Endothelial cell (in vitro differentiated cells): ENCODE data around the gene BAIAP2. TPM values are rescaled to one million over a fixed set of nuclear protein-coding genes. Genes with fewer than 3 reads are reported as not detected.

Experiments used
- DNase-seq: peaks from one replicate; pipeline ENCODE4 v3.0.0; 2021; ENCODE audit warnings: low spot score
- H3K27ac Mint-ChIP-seq: one replicate; pipeline ENCODE4 v1.8.0; 2021; ENCODE audit warnings: mixed read lengths, inconsistent platforms; ENCODE audit not compliant: unreplicated experiment
- H3K27me3 Mint-ChIP-seq: one replicate; pipeline ENCODE4 v1.8.0; 2021; ENCODE audit warnings: mild to moderate bottlenecking, moderate library complexity, mixed read lengths, inconsistent platforms; ENCODE audit not compliant: unreplicated experiment
- H3K36me3 Mint-ChIP-seq: one replicate; pipeline ENCODE4 v1.8.0; 2021; ENCODE audit warnings: mild to moderate bottlenecking, low read depth, mixed read lengths, inconsistent platforms; ENCODE audit not compliant: unreplicated experiment
- H3K4me1 Mint-ChIP-seq: one replicate; pipeline ENCODE4 v1.8.0; 2021; ENCODE audit warnings: mild to moderate bottlenecking, mixed read lengths, inconsistent platforms; ENCODE audit not compliant: unreplicated experiment
- H3K4me3 Mint-ChIP-seq: one replicate; pipeline ENCODE4 v1.8.0; 2021; ENCODE audit warnings: mild to moderate bottlenecking, mixed read lengths, inconsistent platforms; ENCODE audit not compliant: unreplicated experiment
- H3K9me3 Mint-ChIP-seq: one replicate; pipeline ENCODE4 v1.8.0; 2021; ENCODE audit warnings: mixed read lengths, inconsistent platforms; ENCODE audit not compliant: unreplicated experiment
- CTCF ChIP-seq: fragments of 200-600 bp; sonication (generic); IDR thresholded peaks from one replicate; pipeline ENCODE4 v1.5.0; 2021; ENCODE audit warnings: antibody characterized with exemption; ENCODE audit not compliant: unreplicated experiment
- total RNA-seq: library from RNA; stranded (reverse); fragmentation: NEBNext Ultra II Directional; extraction: Animal tissue kit (Norgen Biotek cat#: 25700); gene quantifications from one replicate; pipeline ENCODE4 v1.2.1, GENCODE V29; 2021; ENCODE audit not compliant: unreplicated experiment

Gene BAIAP2
- total RNA-seq, 1 donor from 2014 or later, result 67.8 TPM

- Mint-ChIP-seq H3K4me3 (no peak overlapping the region), H3K27ac (no peak overlapping the region), H3K9me3 (no peaks in the 10 kb centered on the region), H3K4me1 (peaks cover 6% of the 10 kb centered on the region), H3K27me3 (peaks cover 20% of the 10 kb centered on the region), H3K36me3 (peaks cover 9% of the 10 kb centered on the region)
- TF ChIP-seq CTCF, result no peak
- no peak for DNase-seq
These were observed 33.0 kb upstream of the BAIAP2 start for GRCh38 chr17:81002013-81002384.

- DNase-seq, result no peak
- Mint-ChIP-seq H3K4me1 (peaks cover 6% of the 10 kb centered on the region), H3K9me3 (no peaks in the 10 kb centered on the region), H3K27ac (no peak overlapping the region), H3K4me3 (no peak overlapping the region), H3K36me3 (peaks cover 9% of the 10 kb centered on the region), H3K27me3 (peaks cover 20% of the 10 kb centered on the region)
- TF ChIP-seq CTCF, result no peak
These were observed 32.3 kb upstream of the BAIAP2 start for GRCh38 chr17:81002409-81003361.

- H3K27ac Mint-ChIP-seq, result no peak overlapping the region
- DNase-seq, result no peak
- peaks cover 5% of the 10 kb centered on the region for H3K36me3 Mint-ChIP-seq
- no peaks in the 10 kb centered on the region for H3K9me3 Mint-ChIP-seq
- H3K4me1 Mint-ChIP-seq, result peaks cover 6% of the 10 kb centered on the region
- H3K27me3 Mint-ChIP-seq, result peaks cover 20% of the 10 kb centered on the region
- no peak overlapping the region for H3K4me3 Mint-ChIP-seq
- no peak for TF ChIP-seq CTCF
These were observed 31.1 kb upstream of the BAIAP2 start for GRCh38 chr17:81003711-81004475.

GRCh38 chr17:81006891-81007290 is 28.1 kb upstream of the BAIAP2 start:
- Mint-ChIP-seq H3K9me3 (peaks cover 9% of the 10 kb centered on the region), H3K27me3 (peaks cover 22% of the 10 kb centered on the region)

More at GRCh38 chr17:81006891-81007290, 28.1 kb upstream of the BAIAP2 start:
- peaks cover 14% of the 10 kb centered on the region for H3K36me3 Mint-ChIP-seq
- no peak for DNase-seq
- peak overlapping the region; percentile 50 for H3K4me3 Mint-ChIP-seq
- H3K27ac Mint-ChIP-seq, result peak overlapping the region; percentile 52
- H3K4me1 Mint-ChIP-seq, result peaks cover 7% of the 10 kb centered on the region
- no peak for TF ChIP-seq CTCF
